PC-3 (cell line): ENCODE data around the gene SCFD1. TPM values are rescaled to one million over a fixed set of nuclear protein-coding genes. Genes with fewer than 3 reads are reported as not detected.

Experiments
- ATAC-seq: fragments of 200-7000 bp; cut with Tn5 transposase; 2 replicates; pipeline ENCODE4 v1.9.1; 2020; ENCODE audit warnings: mild to moderate bottlenecking, moderate library complexity
- BruUV-seq: library from RNA; stranded (reverse); fragments of 400-500 nt; replicated peaks from 2 replicates; lab custom pipeline; 2021; lab: Mats Ljungman, UMichigan
- CTCF ChIA-PET: fragments of 300-600 bp; sonication (Branson Sonifier 250); formaldehyde crosslinking; loops from one replicate; lab custom pipeline; 2022; ENCODE audit warnings: antibody characterized with exemption; lab: Charles Lee
- POLR2A ChIA-PET: fragments of 300-600 bp; sonication (Branson Sonifier 250); formaldehyde crosslinking; loops from one replicate; lab custom pipeline; 2022; ENCODE audit warnings: antibody characterized with exemption; ENCODE audit not compliant: unreplicated experiment; lab: Charles Lee
- DNase-seq: peaks from one replicate; pipeline ENCODE4 v3.0.0-alpha.2; 2015
- H2AFZ ChIP-seq: fragments of 300-600 bp; sonication (generic); 2 replicates; pipeline ENCODE4 v1.6.0; 2016; ENCODE audit warnings: antibody characterized with exemption, low read length
- H3F3A ChIP-seq: fragments of 300-600 bp; sonication (generic); one replicate; pipeline ENCODE4 v1.6.0; 2017; ENCODE audit warnings: antibody characterized with exemption, low read length, control low read depth, mild to moderate bottlenecking; ENCODE audit not compliant: unreplicated experiment
- H3K27ac ChIP-seq: fragments of 300-600 bp; sonication (generic); 2 replicates; pipeline ENCODE4 v1.5.1; 2016; ENCODE audit warnings: mild to moderate bottlenecking, low read length
- H3K27me3 ChIP-seq: fragments of 300-600 bp; sonication (generic); 2 replicates; pipeline ENCODE4 v1.6.1; 2016; ENCODE audit warnings: low read length, mixed read lengths
- H3K36me3 ChIP-seq: fragments of 300-600 bp; sonication (generic); 2 replicates; pipeline ENCODE4 v1.6.1; 2016; ENCODE audit warnings: low read depth, mixed run types, low read length, mixed read lengths
- H3K4me1 ChIP-seq: fragments of 300-600 bp; sonication (generic); 2 replicates; pipeline ENCODE4 v1.5.1; 2016; ENCODE audit warnings: low read length; ENCODE audit not compliant: insufficient read depth
- H3K4me2 ChIP-seq: fragments of 300-600 bp; sonication (generic); 2 replicates; pipeline ENCODE4 v1.6.0; 2016; ENCODE audit warnings: low read length
- H3K4me3 ChIP-seq: fragments of 300-600 bp; sonication (generic); 2 replicates; pipeline ENCODE4 v1.5.1; 2016; ENCODE audit warnings: mild to moderate bottlenecking, low read length, mixed read lengths
- H3K79me2 ChIP-seq: fragments of 300-600 bp; sonication (generic); 2 replicates; pipeline ENCODE4 v1.6.1; 2017; ENCODE audit warnings: low read length, mixed read lengths
- H3K9ac ChIP-seq: fragments of 300-600 bp; sonication (generic); 2 replicates; pipeline ENCODE4 v1.6.0; 2016; ENCODE audit warnings: mild to moderate bottlenecking, low read length
- H3K9me2 ChIP-seq: fragments of 300-600 bp; sonication (generic); replicated peaks from 2 replicates; pipeline ENCODE4 v1.6.1; 2016; ENCODE audit warnings: mixed run types, low read length, mixed read lengths
- H3K9me3 ChIP-seq: fragments of 300-600 bp; sonication (generic); 2 replicates; pipeline ENCODE4 v1.6.1; 2016; ENCODE audit warnings: low read length, mixed read lengths
- H4K20me1 ChIP-seq: fragments of 300-600 bp; sonication (generic); 2 replicates; pipeline ENCODE4 v1.6.1; 2016; ENCODE audit warnings: low read length, mixed read lengths
- EZH2 ChIP-seq: fragments of 300-600 bp; sonication (generic); IDR thresholded peaks from one replicate; pipeline ENCODE4 v1.6.1; 2017; ENCODE audit warnings: antibody characterized with exemption, mild to moderate bottlenecking, low read length; ENCODE audit not compliant: unreplicated experiment
- EZH2phosphoT487 ChIP-seq: fragments of 300-600 bp; sonication (generic); IDR thresholded peaks from 2 replicates; pipeline ENCODE4 v1.6.1; 2018; ENCODE audit warnings: mild to moderate bottlenecking, antibody characterized with exemption, low read length, borderline replicate concordance
- intact Hi-C: fragments of 100-400 bp; cut with micrococcal nuclease; formaldehyde crosslinking; loops from 2 replicates; pipeline ENCODE4 v1.9.0; 2023
- total RNA-seq: library from RNA; depleted of rRNA; stranded (reverse); fragments of >200 nt; gene quantifications from 2 replicates; pipeline ENCODE4 v1.2.3, GENCODE V29; 2014
- TF ChIP-seq, protein P1 (sequence below): fragments of 300-600 bp; sonication (generic); conservative IDR thresholded peaks from 2 replicates; pipeline ENCODE4 v1.5.1; 2017; ENCODE audit warnings: antibody characterized with exemption, low read depth, mild to moderate bottlenecking, low read length

The SCFD1 gene
- total RNA-seq, 1 experiment from 2014 or later: 72.3 TPM

DNA sequence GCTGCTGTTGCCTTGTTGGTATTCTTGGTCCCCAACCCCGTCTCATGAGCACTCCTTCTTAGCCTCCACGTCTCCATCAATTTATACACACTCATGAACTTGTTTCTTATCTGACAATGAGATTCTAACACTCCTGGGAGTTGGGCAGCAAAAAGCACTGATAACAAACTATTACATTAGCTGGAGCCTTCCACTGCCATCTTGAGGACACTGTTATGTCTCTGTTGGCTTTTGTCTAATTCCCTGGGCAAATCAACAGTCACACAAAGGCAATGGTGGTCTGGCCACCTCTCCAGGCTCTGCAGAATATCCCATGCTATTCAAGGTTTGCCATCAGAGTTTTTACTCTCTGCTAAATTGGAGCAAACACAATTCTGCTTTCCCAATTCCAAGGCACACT lies 134.5 kb downstream of the SCFD1 start:
- Histone ChIP-seq H3K27me3 (peaks cover 7% of the 10 kb centered on the region; the same call in 1 of the 2 replicates), H3K9ac (no peak overlapping the region), H3K27ac (no peak overlapping the region), H4K20me1 (no peaks in the 10 kb centered on the region), H3K9me3 (no peaks in the 10 kb centered on the region), H2AFZ (no peak overlapping the region), H3K4me2 (no peak overlapping the region), H3K79me2 (no peaks in the 10 kb centered on the region), H3K4me1 (no peaks in the 10 kb centered on the region), H3K36me3 (no peaks in the 10 kb centered on the region), H3F3A (no peaks in the 10 kb centered on the region), H3K9me2 (no peaks in the 10 kb centered on the region), H3K4me3 (no peak overlapping the region)
- ATAC-seq (peak; percentile 41; the same call in 1 of the 2 replicates), DNase-seq (no peak)
- ChIA-PET POLR2A (no interaction called here), CTCF (interaction anchor here (0.5 kb wide), 1 partner anchor 1713 kb away, joined by 3 read pairs; no protein-coding TSS in a partner anchor)
- BruUV-seq: no TSS peak
- intact Hi-C loops: no loop called here
- TF ChIP-seq EZH2 (no peak), EZH2phosphoT487 (no peak)
- TF ChIP-seq, protein P1, sequence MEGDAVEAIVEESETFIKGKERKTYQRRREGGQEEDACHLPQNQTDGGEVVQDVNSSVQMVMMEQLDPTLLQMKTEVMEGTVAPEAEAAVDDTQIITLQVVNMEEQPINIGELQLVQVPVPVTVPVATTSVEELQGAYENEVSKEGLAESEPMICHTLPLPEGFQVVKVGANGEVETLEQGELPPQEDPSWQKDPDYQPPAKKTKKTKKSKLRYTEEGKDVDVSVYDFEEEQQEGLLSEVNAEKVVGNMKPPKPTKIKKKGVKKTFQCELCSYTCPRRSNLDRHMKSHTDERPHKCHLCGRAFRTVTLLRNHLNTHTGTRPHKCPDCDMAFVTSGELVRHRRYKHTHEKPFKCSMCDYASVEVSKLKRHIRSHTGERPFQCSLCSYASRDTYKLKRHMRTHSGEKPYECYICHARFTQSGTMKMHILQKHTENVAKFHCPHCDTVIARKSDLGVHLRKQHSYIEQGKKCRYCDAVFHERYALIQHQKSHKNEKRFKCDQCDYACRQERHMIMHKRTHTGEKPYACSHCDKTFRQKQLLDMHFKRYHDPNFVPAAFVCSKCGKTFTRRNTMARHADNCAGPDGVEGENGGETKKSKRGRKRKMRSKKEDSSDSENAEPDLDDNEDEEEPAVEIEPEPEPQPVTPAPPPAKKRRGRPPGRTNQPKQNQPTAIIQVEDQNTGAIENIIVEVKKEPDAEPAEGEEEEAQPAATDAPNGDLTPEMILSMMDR: 0 out of 2 replicates have a peak, but pooled peaks have one; percentile 13

DNA sequence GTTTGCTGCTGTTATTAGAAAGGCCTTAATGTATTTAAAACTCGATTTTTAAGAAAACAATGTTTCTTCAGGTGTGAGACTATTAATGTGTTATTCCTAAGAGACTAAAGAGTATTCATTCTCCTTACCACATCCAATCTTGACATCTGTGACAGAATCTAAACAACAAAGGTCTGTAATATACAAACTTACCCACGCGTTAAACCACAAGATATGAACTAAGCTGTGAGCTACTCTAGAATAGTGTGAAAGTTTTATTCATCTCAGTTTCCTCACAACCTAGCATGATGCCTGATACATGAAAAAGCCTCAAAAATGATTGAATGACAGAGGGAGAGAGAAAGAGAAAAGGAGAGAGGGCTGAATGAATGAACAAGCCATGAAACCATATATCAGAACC lies 135.0 kb downstream of the SCFD1 start:
- Histone ChIP-seq H3K36me3 (no peaks in the 10 kb centered on the region), H3K27me3 (peaks cover 7% of the 10 kb centered on the region; the same call in 1 of the 2 replicates), H3K27ac (no peak overlapping the region), H4K20me1 (no peaks in the 10 kb centered on the region), H3K79me2 (no peaks in the 10 kb centered on the region), H3K9me2 (no peaks in the 10 kb centered on the region), H3K9me3 (no peaks in the 10 kb centered on the region), H3K9ac (no peak overlapping the region), H3K4me1 (no peaks in the 10 kb centered on the region), H2AFZ (no peak overlapping the region), H3K4me2 (no peak overlapping the region), H3K4me3 (no peak overlapping the region), H3F3A (no peaks in the 10 kb centered on the region)
- POLR2A ChIA-PET: no interaction called here
- BruUV-seq: no TSS peak
- intact Hi-C loops: no loop called here
- no peak for ATAC-seq
- CTCF ChIA-PET: no interaction called here
- no peak for DNase-seq
- TF ChIP-seq EZH2: no peak

DNA sequence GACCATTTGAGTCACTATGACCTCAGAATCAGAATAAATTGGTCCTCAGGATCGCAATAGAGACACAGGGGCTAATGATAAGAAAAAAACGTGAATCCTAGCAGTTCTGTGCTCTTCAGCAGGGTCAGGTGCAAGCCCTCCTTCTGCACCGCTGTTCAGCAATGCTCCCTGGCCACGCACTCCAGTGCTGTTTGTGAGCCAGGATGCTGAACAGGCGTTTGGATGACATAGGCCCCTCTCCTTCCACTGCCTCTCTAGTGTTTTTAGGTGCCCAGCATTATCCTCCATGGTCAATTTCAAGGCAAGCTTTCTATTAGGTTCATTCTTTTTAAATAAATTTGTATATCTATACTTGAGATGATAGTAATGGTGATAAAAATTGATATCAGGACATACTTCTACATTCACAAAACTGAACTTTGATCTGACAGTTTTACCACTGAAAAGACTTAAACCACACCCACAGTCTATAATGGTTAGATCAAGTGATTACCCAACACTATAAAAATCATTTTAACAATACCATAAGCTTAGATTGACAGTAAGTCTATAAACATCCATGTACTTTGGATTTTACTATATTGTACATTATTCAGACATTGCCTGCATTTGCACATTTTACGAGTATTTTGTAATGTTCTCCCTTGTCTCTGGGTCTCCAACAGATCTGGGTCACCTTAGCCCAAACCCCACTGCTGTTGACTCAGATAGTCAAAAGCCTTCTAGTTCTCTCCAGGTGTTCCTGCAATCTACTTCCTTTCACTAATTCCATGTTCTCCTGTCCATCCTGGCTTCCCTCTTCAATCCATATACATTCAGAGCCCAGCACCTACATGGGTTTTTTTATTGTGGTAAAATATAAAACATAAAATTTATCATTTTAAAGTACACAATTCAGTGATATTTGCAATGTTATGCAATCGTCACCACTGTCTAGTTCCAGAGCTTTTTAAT lies 137.3 kb downstream of the SCFD1 start:
- TF ChIP-seq EZH2phosphoT487 (no peak), EZH2 (no peak)
- TF ChIP-seq, protein P1: no peak
- Histone ChIP-seq H3K4me1 (no peaks in the 10 kb centered on the region), H3K79me2 (no peaks in the 10 kb centered on the region), H3K36me3 (no peaks in the 10 kb centered on the region; the same call in 1 of the 2 replicates), H3K4me2 (no peak overlapping the region), H4K20me1 (no peaks in the 10 kb centered on the region), H3K27me3 (peaks cover 7% of the 10 kb centered on the region; the same call in 1 of the 2 replicates), H3K9me3 (peaks cover 15% of the 10 kb centered on the region), H3K9me2 (no peaks in the 10 kb centered on the region), H3K27ac (no peak overlapping the region), H3F3A (no peaks in the 10 kb centered on the region), H2AFZ (no peak overlapping the region), H3K9ac (no peak overlapping the region), H3K4me3 (no peak overlapping the region)
- POLR2A ChIA-PET: no interaction called here
- CTCF ChIA-PET: no interaction called here
- intact Hi-C loops: no loop called here
- DNase-seq (no peak), ATAC-seq (no peak)
- no TSS peak for BruUV-seq
